ENCODE results near the gene SUGP1. TPM values are rescaled to one million over a fixed set of nuclear protein-coding genes. Genes with fewer than 3 reads are reported as not detected.

SUGP1 gene, protein sequence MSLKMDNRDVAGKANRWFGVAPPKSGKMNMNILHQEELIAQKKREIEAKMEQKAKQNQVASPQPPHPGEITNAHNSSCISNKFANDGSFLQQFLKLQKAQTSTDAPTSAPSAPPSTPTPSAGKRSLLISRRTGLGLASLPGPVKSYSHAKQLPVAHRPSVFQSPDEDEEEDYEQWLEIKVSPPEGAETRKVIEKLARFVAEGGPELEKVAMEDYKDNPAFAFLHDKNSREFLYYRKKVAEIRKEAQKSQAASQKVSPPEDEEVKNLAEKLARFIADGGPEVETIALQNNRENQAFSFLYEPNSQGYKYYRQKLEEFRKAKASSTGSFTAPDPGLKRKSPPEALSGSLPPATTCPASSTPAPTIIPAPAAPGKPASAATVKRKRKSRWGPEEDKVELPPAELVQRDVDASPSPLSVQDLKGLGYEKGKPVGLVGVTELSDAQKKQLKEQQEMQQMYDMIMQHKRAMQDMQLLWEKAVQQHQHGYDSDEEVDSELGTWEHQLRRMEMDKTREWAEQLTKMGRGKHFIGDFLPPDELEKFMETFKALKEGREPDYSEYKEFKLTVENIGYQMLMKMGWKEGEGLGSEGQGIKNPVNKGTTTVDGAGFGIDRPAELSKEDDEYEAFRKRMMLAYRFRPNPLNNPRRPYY
- total RNA-seq = 22.8 and 28.5 TPM in 2 replicates

DNA sequence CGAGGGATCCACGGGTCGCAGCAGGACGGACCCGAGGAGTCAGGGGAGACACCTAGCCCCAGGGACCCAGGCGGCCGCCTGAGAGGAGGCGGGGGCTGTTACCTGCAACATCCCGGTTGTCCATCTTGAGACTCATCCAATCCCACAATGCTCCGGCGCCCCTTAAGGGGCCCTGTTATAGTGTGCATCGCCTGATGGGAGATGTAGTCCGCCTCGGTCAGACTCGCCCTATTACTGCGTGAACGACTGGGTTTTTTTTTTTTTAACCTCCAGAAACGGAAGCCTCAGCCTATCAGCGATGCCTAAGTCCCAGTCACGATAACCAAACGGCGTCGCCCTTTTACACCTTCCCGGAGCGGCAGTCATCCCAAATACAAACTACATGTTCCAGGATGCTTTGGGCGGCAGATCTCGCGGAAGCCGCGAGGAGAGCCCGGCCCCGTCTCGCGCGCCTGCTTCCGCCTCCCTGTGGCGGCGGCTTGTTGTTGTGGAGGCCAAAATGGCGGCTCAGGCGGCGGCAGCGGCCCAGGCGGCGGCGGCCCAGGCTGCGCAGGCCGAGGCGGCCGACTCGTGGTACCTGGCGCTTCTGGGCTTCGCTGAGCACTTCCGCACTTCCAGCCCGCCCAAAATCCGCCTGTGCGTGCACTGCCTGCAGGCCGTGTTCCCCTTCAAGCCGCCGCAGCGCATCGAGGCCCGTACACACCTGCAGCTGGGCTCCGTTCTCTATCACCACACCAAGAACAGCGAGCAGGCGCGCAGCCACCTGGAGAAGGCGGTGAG lies at the start of gene SUGP1, which contains the start of gene MAU2:
Gene SUGP1 (minus strand): TSS at position 149 of the 780 bp plus-strand sequence. CDS start 13 bp downstream, at position 136.
Gene MAU2 (plus strand): TSS at position 469 of the 780 bp plus-strand sequence. CDS start 31 bp downstream, at position 500.

Small RNA genes lying within 50 kb of the gene (small RNA-seq; reads per million reads assigned to genes)
- not detected for gene RNU6-1028P

Other genes with a start within 250 kb of the SUGP1 start
- gene TMEM161A, start 182.0 kb downstream of the SUGP1 start, total RNA-seq = 24.8 and 25.0 TPM in 2 replicates
- gene MEF2B, start 150.2 kb downstream of the SUGP1 start, total RNA-seq = not detected in 2 replicates
- 16.5 and 17.0 TPM in 2 replicates for gene BORCS8, start 128.4 kb downstream of the SUGP1 start, total RNA-seq
- 49.7 and 50.3 TPM in 2 replicates for gene RFXANK, start 128.3 kb downstream of the SUGP1 start, total RNA-seq
- 9.6 TPM in 2 replicates for gene NR2C2AP, start 117.1 kb downstream of the SUGP1 start, total RNA-seq
- gene NCAN, start 108.6 kb downstream of the SUGP1 start, total RNA-seq = under 0.01 TPM in 1 of 2 replicates, not detected in the other
- 0.20 TPM in 1 of 2 replicates, not detected in the other for gene TM6SF2, start 47.2 kb downstream of the SUGP1 start, total RNA-seq
- gene MAU2, start 320 bp upstream of the SUGP1 start, total RNA-seq = 33.8 and 39.1 TPM in 2 replicates
- 50.0 and 71.4 TPM in 2 replicates for gene GATAD2A, start 85.2 kb upstream of the SUGP1 start, total RNA-seq
- 2.2 and 2.7 TPM in 2 replicates for gene TSSK6, start 195.0 kb upstream of the SUGP1 start, total RNA-seq
- gene NDUFA13, start 195.7 kb upstream of the SUGP1 start, total RNA-seq = 140 and 223 TPM in 2 replicates
- under 0.01 and 0.20 TPM in 2 replicates for gene YJEFN3, start 208.4 kb upstream of the SUGP1 start, total RNA-seq
- 0.78 and 1.1 TPM in 2 replicates for gene CILP2, start 217.8 kb upstream of the SUGP1 start, total RNA-seq